HCT116 (cell line): ENCODE results near the gene GPC5. TPM values are rescaled to one million over a fixed set of nuclear protein-coding genes. Genes with fewer than 3 reads are reported as not detected.

Experiments used
- ATAC-seq: fragments of 200-7000 bp; cut with Tn5 transposase; 2 replicates; pipeline ENCODE4 v1.9.1; 2020; ENCODE audit warnings: mild to moderate bottlenecking, moderate library complexity
- BruUV-seq: library from RNA; stranded (reverse); fragments of 400-500 nt; replicated peaks from 2 replicates; lab custom pipeline; 2021; lab: Mats Ljungman, UMichigan
- CTCF ChIA-PET: fragments of 300-600 bp; sonication (Branson Sonifier 250); formaldehyde crosslinking; loops from one replicate; lab custom pipeline; 2021; ENCODE audit warnings: antibody characterized with exemption; lab: Charles Lee
- POLR2A ChIA-PET: fragments of 300-600, 350-600 bp; sonication (Branson Sonifier 250); formaldehyde crosslinking; loops from one replicate; lab custom pipeline; 2021; ENCODE audit warnings: antibody characterized with exemption; lab: Charles Lee
- RAD21 ChIA-PET, 2 experiments: fragments of 300-600 bp; sonication (Branson Sonifier 250); formaldehyde crosslinking; loops; one replicate each; lab custom pipeline; 2023; ENCODE audit warnings: low total read pairs in 2 of 2; ENCODE audit not compliant: uncharacterized antibody in 2 of 2, unreplicated experiment in 2 of 2, low non-redundant PET in 1 of 2; lab: Charles Lee
- DNase-seq: peaks from one replicate; pipeline ENCODE4 v3.0.0-alpha.2; 2010; ENCODE audit warnings: low read depth, low spot score
- H2AFZ ChIP-seq: fragments of 200-600 bp; shearing (Covaris generic), sonication (generic); 2 replicates; pipeline ENCODE4 v1.6.1; 2017; ENCODE audit warnings: low read depth, mixed run types, mixed read lengths, antibody characterized with exemption, low read length; ENCODE audit not compliant: poor library complexity, severe bottlenecking
- H3K27ac ChIP-seq: 2 replicates; pipeline ENCODE4 v1.5.1; 2012; ENCODE audit warnings: low read depth, low read length
- H3K27me3 ChIP-seq: fragments of 200-600 bp; sonication (generic); 2 replicates; pipeline ENCODE4 v1.6.1; 2016; ENCODE audit warnings: mixed run types, low read length, mixed read lengths; ENCODE audit not compliant: insufficient read depth
- H3K36me3 ChIP-seq, 2 experiments: fragments of 200-500 bp in 1 of 2; fragments of 200-600 bp in 1 of 2; sonication (Bioruptor generic) in 1 of 2; sonication (generic) in 1 of 2; 2 replicates each; pipeline versions ENCODE4 v1.5.1 to v1.6.1; 2014 to 2016; ENCODE audit warnings: low read length in 2 of 2, inconsistent platforms in 1 of 2, mixed read lengths in 1 of 2, mixed run types in 1 of 2; ENCODE audit not compliant: insufficient read depth in 2 of 2, control insufficient read depth in 1 of 2
- H3K4me1 ChIP-seq, 2 experiments: fragments of 200-600 bp in 1 of 2; sonication (generic) in 1 of 2; 2 replicates each; pipeline versions ENCODE4 v1.5.1 to v1.6.1; 2012 to 2017; ENCODE audit warnings: low read length in 2 of 2, inconsistent platforms in 1 of 2, mild to moderate bottlenecking in 1 of 2, mixed read lengths in 1 of 2, mixed run types in 1 of 2, moderate library complexity in 1 of 2; ENCODE audit not compliant: insufficient read depth in 2 of 2, control insufficient read depth in 1 of 2
- H3K4me2 ChIP-seq: fragments of 200-600 bp; sonication (generic); 2 replicates; pipeline ENCODE4 v1.6.1; 2017; ENCODE audit warnings: mixed run types, low read length, mixed read lengths
- H3K4me3 ChIP-seq, 2 experiments: fragments of 200-600 bp in 1 of 2; sonication (generic) in 1 of 2; replicated peaks in 1 of 2; 2 replicates each; pipeline ENCODE4 v1.5.1; 2011 to 2016; ENCODE audit warnings: low read length in 2 of 2, control low read depth in 1 of 2, low read depth in 1 of 2, mild to moderate bottlenecking in 1 of 2, mixed read lengths in 1 of 2, mixed run types in 1 of 2
- H3K79me2 ChIP-seq: fragments of 200-600 bp; sonication (generic); 2 replicates; pipeline ENCODE4 v1.6.1; 2017; ENCODE audit warnings: mild to moderate bottlenecking, mixed run types, low read length, moderate library complexity, mixed read lengths; ENCODE audit not compliant: insufficient read depth
- H3K9ac ChIP-seq: fragments of 200-600 bp; sonication (generic); 2 replicates; pipeline ENCODE4 v1.6.1; 2016; ENCODE audit warnings: low read length, mixed read lengths
- H3K9me2 ChIP-seq: fragments of 200-600 bp; sonication (generic), shearing (Covaris generic); 2 replicates; pipeline ENCODE4 v1.6.1; 2017; ENCODE audit warnings: mixed run types, mild to moderate bottlenecking, moderate library complexity; ENCODE audit not compliant: insufficient read depth
- H3K9me3 ChIP-seq, 2 experiments: fragments of 200-500 bp in 1 of 2; fragments of 200-600 bp in 1 of 2; sonication (Bioruptor generic) in 1 of 2; sonication (generic) in 1 of 2; 2 replicates each; pipeline ENCODE4 v1.6.1; 2014 to 2017; ENCODE audit warnings: low read length in 2 of 2, mixed read lengths in 2 of 2, inconsistent platforms in 1 of 2, low read depth in 1 of 2, mild to moderate bottlenecking in 1 of 2, mixed run types in 1 of 2, moderate library complexity in 1 of 2; ENCODE audit not compliant: control insufficient read depth in 1 of 2, insufficient read depth in 1 of 2
- H4K20me1 ChIP-seq: fragments of 200-600 bp; sonication (generic), shearing (Covaris generic); 2 replicates; pipeline ENCODE4 v1.6.1; 2017; ENCODE audit warnings: mixed run types, mild to moderate bottlenecking, moderate library complexity; ENCODE audit not compliant: insufficient read depth
- EGR1 ChIP-seq: IDR thresholded peaks from 2 replicates; pipeline ENCODE4 v1.6.1; 2012; ENCODE audit warnings: low read depth
- EZH2 ChIP-seq: fragments of 200-600 bp; sonication (generic); IDR thresholded peaks from 2 replicates; pipeline ENCODE4 v1.6.1; 2017; ENCODE audit warnings: antibody characterized with exemption, mixed run types
- EZH2phosphoT487 ChIP-seq: fragments of 200-600 bp; IDR thresholded peaks from 2 replicates; pipeline ENCODE4 v1.6.1; 2018; ENCODE audit warnings: antibody characterized with exemption, borderline replicate concordance
- POLR2AphosphoS5 ChIP-seq: IDR thresholded peaks from 2 replicates; pipeline ENCODE4 v1.6.1; 2011; ENCODE audit warnings: mild to moderate bottlenecking, low read depth, low read length, moderate library complexity
- REST ChIP-seq: IDR thresholded peaks from 2 replicates; pipeline ENCODE4 v1.6.1; 2012; ENCODE audit warnings: low read depth
- SP1 ChIP-seq: IDR thresholded peaks from 2 replicates; pipeline ENCODE4 v1.6.1; 2012; ENCODE audit warnings: low read depth
- SRF ChIP-seq: IDR thresholded peaks from 2 replicates; pipeline ENCODE4 v1.6.1; 2012; ENCODE audit warnings: low read depth
- ZFX ChIP-seq: fragments of 450-650 bp; IDR thresholded peaks from 2 replicates; pipeline ENCODE4 v1.6.1; 2017
- intact Hi-C: fragments of 100-400 bp; cut with micrococcal nuclease; formaldehyde crosslinking; loops from 2 replicates; pipeline ENCODE4 v1.10.0; 2022
- total RNA-seq: library from RNA; stranded (reverse); gene quantifications from one replicate; pipeline ENCODE4 v1.2.1, GENCODE V29; 2021; ENCODE audit not compliant: unreplicated experiment

Gene GPC5
- total RNA-seq, 1 experiment from 2014 or later: not detected

GRCh38 chr13:91649456-91649855, 251.0 kb downstream of the GPC5 start:
- BruUV-seq: no TSS peak
- ChIA-PET POLR2A (no interaction called here), CTCF (no interaction called here), RAD21 (no interaction called here)
- intact Hi-C loops: no loop called here
- no peak overlapping the region for H3K4me2 ChIP-seq
- H3K9me2 ChIP-seq: no peaks in the 10 kb centered on the region
- peaks cover 7 to 8% of the 10 kb centered on the region in 2 experiments; a peak in 2 of 4 replicates for H3K9me3 ChIP-seq
- no peaks in the 10 kb centered on the region for H3K36me3 ChIP-seq
- no peaks in the 10 kb centered on the region for H3K79me2 ChIP-seq
- no peaks in the 10 kb centered on the region for H4K20me1 ChIP-seq
- TF ChIP-seq ZFX (no peak), EGR1 (no peak), EZH2 (no peak), SP1 (no peak), SRF (no peak), REST (no peak), POLR2AphosphoS5 (no peak), EZH2phosphoT487 (no peak)
- H2AFZ ChIP-seq: no peak overlapping the region
- no peaks in the 10 kb centered on the region for H3K27me3 ChIP-seq
- H3K9ac ChIP-seq: no peak overlapping the region
- DNase-seq (no peak), ATAC-seq (no peak)
- no peak overlapping the region for H3K4me3 ChIP-seq
- no peaks in the 10 kb centered on the region for H3K4me1 ChIP-seq
- no peak overlapping the region for H3K27ac ChIP-seq
